ENCODE data around the gene NIPBL. TPM values are rescaled to one million over a fixed set of nuclear protein-coding genes. Genes with fewer than 3 reads are reported as not detected.

NIPBL gene
- total RNA-seq, 1 experiment from 2014 or later: 48.1 TPM

DNA sequence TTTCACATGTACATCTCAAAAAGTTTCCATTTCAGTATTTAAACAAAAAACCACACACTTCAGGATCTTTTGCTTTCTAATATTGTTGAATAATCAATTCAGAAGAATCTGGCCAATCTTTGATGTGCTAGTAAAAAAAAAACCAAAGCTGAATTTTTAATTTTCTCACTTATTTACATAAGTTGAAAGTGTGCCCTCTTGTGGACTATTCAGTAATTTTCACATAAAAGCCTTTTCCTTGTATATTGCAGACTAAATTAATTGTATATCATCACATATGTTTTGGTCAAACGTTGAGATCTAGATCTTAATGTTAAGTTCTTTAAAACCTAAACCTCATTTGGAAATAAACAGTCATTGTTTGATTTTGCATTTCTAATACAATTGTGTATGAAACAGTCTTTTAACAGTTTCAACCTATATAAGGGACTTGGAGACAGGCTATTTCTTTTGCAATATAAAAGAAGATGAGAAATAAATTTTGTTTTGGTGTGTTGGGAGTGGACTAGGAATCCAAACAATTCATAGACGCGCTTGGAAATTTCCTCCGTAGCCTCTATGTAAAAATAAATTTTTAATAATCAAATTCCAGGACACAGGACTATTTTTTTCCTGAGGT lies 68.1 kb downstream of the NIPBL start:
- Mint-ChIP-seq H3K4me3 (ENCODE audit: unreplicated experiment) (no peak overlapping the region), H3K27me3 (ENCODE audit: insufficient read depth, unreplicated experiment) (no peaks in the 10 kb centered on the region), H3K9me3 (ENCODE audit: unreplicated experiment) (no peaks in the 10 kb centered on the region), H3K4me1 (ENCODE audit: low read depth, unreplicated experiment) (peaks cover 18% of the 10 kb centered on the region), H3K36me3 (ENCODE audit: insufficient read depth, unreplicated experiment) (no peaks in the 10 kb centered on the region), H3K27ac (ENCODE audit: unreplicated experiment) (no peak overlapping the region)
- intact Hi-C loops (cut with micrococcal nuclease; ENCODE audit: unreplicated experiment): loop anchor here (1.0 to 5.0 kb wide), 3 partner anchors 58 to 205 kb away; partner anchors contain the start of gene NIPBL
- H3K4me1 ChIP-seq: peaks cover under 1% of the 10 kb centered on the region; the same call in 1 of the 2 replicates
- no peak overlapping the region for H3K4me3 ChIP-seq (ENCODE audit: low read depth, low read length)
- no peaks in the 10 kb centered on the region for H3K27me3 ChIP-seq (replicated peaks; ENCODE audit: control insufficient read depth, insufficient read depth, low read length)
- BruUV-seq (replicated peaks): no TSS peak
- TF ChIP-seq, protein P1, sequence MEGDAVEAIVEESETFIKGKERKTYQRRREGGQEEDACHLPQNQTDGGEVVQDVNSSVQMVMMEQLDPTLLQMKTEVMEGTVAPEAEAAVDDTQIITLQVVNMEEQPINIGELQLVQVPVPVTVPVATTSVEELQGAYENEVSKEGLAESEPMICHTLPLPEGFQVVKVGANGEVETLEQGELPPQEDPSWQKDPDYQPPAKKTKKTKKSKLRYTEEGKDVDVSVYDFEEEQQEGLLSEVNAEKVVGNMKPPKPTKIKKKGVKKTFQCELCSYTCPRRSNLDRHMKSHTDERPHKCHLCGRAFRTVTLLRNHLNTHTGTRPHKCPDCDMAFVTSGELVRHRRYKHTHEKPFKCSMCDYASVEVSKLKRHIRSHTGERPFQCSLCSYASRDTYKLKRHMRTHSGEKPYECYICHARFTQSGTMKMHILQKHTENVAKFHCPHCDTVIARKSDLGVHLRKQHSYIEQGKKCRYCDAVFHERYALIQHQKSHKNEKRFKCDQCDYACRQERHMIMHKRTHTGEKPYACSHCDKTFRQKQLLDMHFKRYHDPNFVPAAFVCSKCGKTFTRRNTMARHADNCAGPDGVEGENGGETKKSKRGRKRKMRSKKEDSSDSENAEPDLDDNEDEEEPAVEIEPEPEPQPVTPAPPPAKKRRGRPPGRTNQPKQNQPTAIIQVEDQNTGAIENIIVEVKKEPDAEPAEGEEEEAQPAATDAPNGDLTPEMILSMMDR (IDR thresholded peaks at IDR 0.05; ENCODE audit: insufficient read depth in 1 of 2, low read depth in 1 of 2, low read length in 1 of 2, severe bottlenecking in 1 of 2, unreplicated experiment in 1 of 2): peak; percentile 48 to 64
- H3K9me3 ChIP-seq: no peaks in the 10 kb centered on the region
- no peaks in the 10 kb centered on the region for H3K36me3 ChIP-seq (ENCODE audit: control insufficient read depth, insufficient read depth, low read length)
- ChIA-PET POLR2A (interaction anchor here (0.7 kb wide), 1 partner anchor 207 kb away, joined by 3 read pairs; no protein-coding TSS in a partner anchor), CTCF (interaction anchor here (1.3 to 1.4 kb wide), 2 partner anchors 67 to 205 kb away, joined by 3 to 4 read pairs; no protein-coding TSS in a partner anchor)
- DNase-seq: peak in 1 of 2 experiments; percentile 30

DNA sequence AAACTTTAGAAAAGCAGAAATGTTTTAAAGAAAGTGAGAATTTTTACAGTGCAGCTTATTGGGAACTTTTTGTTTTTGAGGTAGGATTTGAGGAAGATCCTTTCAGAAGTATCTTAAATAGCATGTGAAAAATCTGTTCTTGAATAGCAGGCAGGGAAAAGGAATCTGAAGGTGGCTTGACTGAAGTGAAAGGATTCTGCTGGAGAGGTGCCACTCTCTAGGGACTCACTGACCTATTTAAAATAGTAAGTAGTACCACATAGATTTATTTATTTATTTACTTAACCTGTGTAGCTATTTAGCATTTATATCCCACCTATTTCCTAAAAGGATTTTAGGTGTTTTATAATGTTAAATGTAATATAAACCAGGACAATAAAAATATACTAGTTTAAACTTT lies 69.1 kb downstream of the NIPBL start:
- H3K4me1 Mint-ChIP-seq (ENCODE audit: low read depth, unreplicated experiment): peaks cover 21% of the 10 kb centered on the region
- H3K4me3 Mint-ChIP-seq (ENCODE audit: unreplicated experiment): no peak overlapping the region
- peaks cover 3% of the 10 kb centered on the region for H3K4me1 ChIP-seq
- H3K36me3 Mint-ChIP-seq (ENCODE audit: insufficient read depth, unreplicated experiment): no peaks in the 10 kb centered on the region
- BruUV-seq (replicated peaks): no TSS peak
- intact Hi-C loops (cut with micrococcal nuclease; ENCODE audit: unreplicated experiment): loop anchor here (2.0 kb wide), 1 partner anchor 69 kb away; the partner anchor contains the start of gene NIPBL
- CTCF ChIA-PET: interaction anchor here (1.3 to 1.4 kb wide), 2 partner anchors 68 to 206 kb away, joined by 3 to 4 read pairs; no protein-coding TSS in a partner anchor
- TF ChIP-seq, protein P1 (IDR thresholded peaks at IDR 0.05; ENCODE audit: insufficient read depth in 1 of 2, low read depth in 1 of 2, low read length in 1 of 2, severe bottlenecking in 1 of 2, unreplicated experiment in 1 of 2): no peak
- H3K4me3 ChIP-seq (ENCODE audit: low read depth, low read length): no peak overlapping the region
- no peaks in the 10 kb centered on the region for H3K9me3 Mint-ChIP-seq (ENCODE audit: unreplicated experiment)
- no peak overlapping the region for H3K27ac Mint-ChIP-seq (ENCODE audit: unreplicated experiment)
- H3K9me3 ChIP-seq: no peaks in the 10 kb centered on the region
- H3K27me3 Mint-ChIP-seq (ENCODE audit: insufficient read depth, unreplicated experiment): no peaks in the 10 kb centered on the region
- no peaks in the 10 kb centered on the region for H3K36me3 ChIP-seq (ENCODE audit: control insufficient read depth, insufficient read depth, low read length)
- no peak for DNase-seq
- H3K27me3 ChIP-seq (replicated peaks; ENCODE audit: control insufficient read depth, insufficient read depth, low read length): no peaks in the 10 kb centered on the region
- POLR2A ChIA-PET: interaction anchor here (0.7 kb wide), 1 partner anchor 208 kb away, joined by 3 read pairs; no protein-coding TSS in a partner anchor

DNA sequence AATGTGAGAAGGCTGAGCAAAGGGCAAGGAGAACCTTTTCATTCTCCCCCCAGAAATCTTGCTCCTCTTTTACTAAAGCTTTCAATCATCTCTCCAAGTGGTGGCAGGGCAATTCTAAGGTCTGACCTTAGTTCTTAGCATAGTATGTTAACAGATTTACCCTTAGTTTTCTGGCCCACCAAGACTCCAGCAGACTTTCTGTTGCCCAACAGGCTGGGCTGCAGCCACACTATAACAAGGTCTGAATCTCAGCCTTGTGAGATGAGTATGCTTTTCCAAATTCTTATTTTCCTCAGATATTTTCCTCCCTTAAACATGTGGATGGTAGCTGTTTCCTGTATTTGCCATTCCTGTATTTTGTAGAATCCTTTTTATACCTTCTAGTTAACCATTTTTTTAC lies 69.5 kb downstream of the NIPBL start:
- Mint-ChIP-seq H3K36me3 (ENCODE audit: insufficient read depth, unreplicated experiment) (no peaks in the 10 kb centered on the region), H3K27ac (ENCODE audit: unreplicated experiment) (no peak overlapping the region), H3K9me3 (ENCODE audit: unreplicated experiment) (no peaks in the 10 kb centered on the region), H3K4me1 (ENCODE audit: low read depth, unreplicated experiment) (peaks cover 24% of the 10 kb centered on the region), H3K4me3 (ENCODE audit: unreplicated experiment) (no peak overlapping the region), H3K27me3 (ENCODE audit: insufficient read depth, unreplicated experiment) (no peaks in the 10 kb centered on the region)
- TF ChIP-seq, protein P1 (IDR thresholded peaks at IDR 0.05; ENCODE audit: insufficient read depth in 1 of 2, low read depth in 1 of 2, low read length in 1 of 2, severe bottlenecking in 1 of 2, unreplicated experiment in 1 of 2): no peak
- BruUV-seq (replicated peaks): no TSS peak
- intact Hi-C loops (cut with micrococcal nuclease; ENCODE audit: unreplicated experiment): no loop called here
- Histone ChIP-seq H3K27me3 (replicated peaks; ENCODE audit: control insufficient read depth, insufficient read depth, low read length) (no peaks in the 10 kb centered on the region), H3K4me1 (peaks cover 7% of the 10 kb centered on the region), H3K9me3 (no peaks in the 10 kb centered on the region), H3K36me3 (ENCODE audit: control insufficient read depth, insufficient read depth, low read length) (no peaks in the 10 kb centered on the region), H3K4me3 (ENCODE audit: low read depth, low read length) (no peak overlapping the region)
- no peak for DNase-seq
- ChIA-PET POLR2A (no interaction called here), CTCF (interaction anchor here (1.3 kb wide), 1 partner anchor 69 kb away, joined by 3 read pairs; no protein-coding TSS in a partner anchor)

Measured in Caco-2 (cell line).